ENCODE data around the gene GGA1.

Gene GGA1

GRCh38 chr22:37608477-37609239, at the start of gene GGA1:
Gene GGA1 (plus strand): TSS chr22:37608834. CDS start chr22:37608861, 27 bp downstream.
- peak; percentile 94 for DNase-seq
- Histone ChIP-seq H3K36me3 (no peaks in the 10 kb centered on the region; the same call in 1 of the 2 replicates), H3K4me3 (ENCODE audit: low read depth, low read length) (peak within 1 kb of the TSS; percentile 92), H3K27ac (peak within 1 kb of the TSS; percentile 95), H3K27me3 (ENCODE audit: insufficient read depth, low read depth, severe bottlenecking) (no peaks in the 10 kb centered on the region), H3K9me3 (ENCODE audit: severe bottlenecking) (no peaks in the 10 kb centered on the region)
- TF ChIP-seq, protein P1, sequence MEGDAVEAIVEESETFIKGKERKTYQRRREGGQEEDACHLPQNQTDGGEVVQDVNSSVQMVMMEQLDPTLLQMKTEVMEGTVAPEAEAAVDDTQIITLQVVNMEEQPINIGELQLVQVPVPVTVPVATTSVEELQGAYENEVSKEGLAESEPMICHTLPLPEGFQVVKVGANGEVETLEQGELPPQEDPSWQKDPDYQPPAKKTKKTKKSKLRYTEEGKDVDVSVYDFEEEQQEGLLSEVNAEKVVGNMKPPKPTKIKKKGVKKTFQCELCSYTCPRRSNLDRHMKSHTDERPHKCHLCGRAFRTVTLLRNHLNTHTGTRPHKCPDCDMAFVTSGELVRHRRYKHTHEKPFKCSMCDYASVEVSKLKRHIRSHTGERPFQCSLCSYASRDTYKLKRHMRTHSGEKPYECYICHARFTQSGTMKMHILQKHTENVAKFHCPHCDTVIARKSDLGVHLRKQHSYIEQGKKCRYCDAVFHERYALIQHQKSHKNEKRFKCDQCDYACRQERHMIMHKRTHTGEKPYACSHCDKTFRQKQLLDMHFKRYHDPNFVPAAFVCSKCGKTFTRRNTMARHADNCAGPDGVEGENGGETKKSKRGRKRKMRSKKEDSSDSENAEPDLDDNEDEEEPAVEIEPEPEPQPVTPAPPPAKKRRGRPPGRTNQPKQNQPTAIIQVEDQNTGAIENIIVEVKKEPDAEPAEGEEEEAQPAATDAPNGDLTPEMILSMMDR (IDR thresholded peaks at IDR 0.05; ENCODE audit: low read depth, low read length): no peak

DNA sequence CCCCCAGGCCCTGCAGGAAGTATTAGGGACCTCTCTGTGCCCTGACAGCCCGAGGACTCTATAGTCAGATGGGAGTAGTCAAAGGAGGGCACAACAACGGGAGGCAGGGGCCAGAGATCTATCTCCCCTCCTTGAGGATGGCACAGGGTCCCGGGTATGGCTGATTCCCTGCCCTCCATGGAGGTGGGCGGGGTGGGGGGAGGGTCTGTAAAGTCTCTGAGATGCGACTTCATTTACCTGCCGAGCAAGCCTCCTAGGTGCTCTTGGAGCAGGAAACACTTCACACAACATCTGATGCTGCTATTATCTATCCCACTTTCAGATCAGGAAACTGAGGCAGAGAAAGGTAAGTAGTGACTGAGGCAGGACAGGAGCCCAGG, 49.1 kb upstream of the GGA1 start:
- Histone ChIP-seq H3K27ac (no peak overlapping the region), H3K4me3 (ENCODE audit: low read depth, low read length) (no peak overlapping the region), H3K27me3 (ENCODE audit: insufficient read depth, low read depth, severe bottlenecking) (peaks cover 6% of the 10 kb centered on the region), H3K36me3 (no peaks in the 10 kb centered on the region), H3K9me3 (ENCODE audit: severe bottlenecking) (no peaks in the 10 kb centered on the region)
- TF ChIP-seq, protein P1 (IDR thresholded peaks at IDR 0.05; ENCODE audit: low read depth, low read length): no peak
- no peak for DNase-seq

DNA sequence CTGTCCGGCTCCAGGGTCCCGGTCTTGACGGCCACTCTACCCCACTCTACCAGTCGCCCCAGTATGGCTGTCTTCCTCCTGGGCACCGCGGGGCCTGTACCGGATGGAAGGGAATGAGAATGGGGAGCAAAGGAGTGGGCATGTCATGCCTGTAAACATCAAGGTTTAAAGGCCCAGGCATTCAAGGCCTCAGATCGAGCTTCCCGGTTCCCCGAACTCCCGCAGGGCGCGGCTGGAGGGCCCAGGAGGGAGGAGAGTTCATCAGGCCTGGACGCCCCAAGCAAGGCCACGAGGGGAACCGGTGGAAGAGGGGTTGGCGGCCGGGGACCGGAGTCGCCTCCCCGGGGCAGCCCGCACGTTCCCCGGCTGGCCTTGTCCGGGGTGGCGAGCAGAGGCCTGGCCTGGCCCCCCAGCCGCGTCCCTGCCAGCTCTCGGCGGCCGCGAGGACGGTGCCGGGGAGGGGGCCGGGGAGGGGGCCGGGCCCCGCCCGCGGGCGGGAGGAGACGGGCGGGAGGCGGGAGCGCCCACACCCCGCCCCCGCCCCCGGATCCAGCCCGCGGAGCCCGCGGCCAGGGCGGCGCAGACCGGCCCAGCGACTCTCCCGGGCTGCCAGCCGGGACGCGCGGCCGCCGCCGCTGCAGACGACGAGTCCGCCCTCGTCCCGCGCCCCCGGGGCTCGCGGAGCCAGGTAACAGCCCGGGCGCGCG, 48.6 kb upstream of the GGA1 start, which contains the start of gene CDC42EP1:
TSS of gene CDC42EP1 (plus strand) at position 580 of the 707 bp plus-strand sequence. CDS start 5,870 bp downstream, outside the sequence.
- peaks cover 6% of the 10 kb centered on the region for H3K27me3 ChIP-seq (ENCODE audit: insufficient read depth, low read depth, severe bottlenecking)
- H3K4me3 ChIP-seq (ENCODE audit: low read depth, low read length): peak within 1 kb of the TSS; percentile 53
- H3K9me3 ChIP-seq (ENCODE audit: severe bottlenecking): no peaks in the 10 kb centered on the region
- no peaks in the 10 kb centered on the region for H3K36me3 ChIP-seq
- TF ChIP-seq, protein P1 (IDR thresholded peaks at IDR 0.05; ENCODE audit: low read depth, low read length): no peak
- peak; percentile 39 for DNase-seq
- H3K27ac ChIP-seq: peak within 1 kb of the TSS; percentile 41

- no peaks in the 10 kb centered on the region for H3K9me3 ChIP-seq (ENCODE audit: severe bottlenecking)
- peaks cover 6% of the 10 kb centered on the region for H3K27me3 ChIP-seq (ENCODE audit: insufficient read depth, low read depth, severe bottlenecking)
- H3K27ac ChIP-seq: peak overlapping the region; percentile 41
- no peak for DNase-seq
- TF ChIP-seq, protein P1 (IDR thresholded peaks at IDR 0.05; ENCODE audit: low read depth, low read length): no peak
- no peaks in the 10 kb centered on the region for H3K36me3 ChIP-seq
- peak overlapping the region; percentile 53 for H3K4me3 ChIP-seq (ENCODE audit: low read depth, low read length)
These were observed 47.9 kb upstream of the GGA1 start for GRCh38 chr22:37560608-37561211.

GRCh38 chr22:37561212-37562048, 47.2 kb upstream of the GGA1 start:
- DNase-seq: peak; percentile 88
- Histone ChIP-seq H3K27ac (no peak overlapping the region; the same call in 1 of the 2 replicates), H3K4me3 (ENCODE audit: low read depth, low read length) (peak overlapping the region; percentile 53), H3K9me3 (ENCODE audit: severe bottlenecking) (no peaks in the 10 kb centered on the region), H3K36me3 (no peaks in the 10 kb centered on the region), H3K27me3 (ENCODE audit: insufficient read depth, low read depth, severe bottlenecking) (peaks cover 6% of the 10 kb centered on the region)
- TF ChIP-seq, protein P1 (IDR thresholded peaks at IDR 0.05; ENCODE audit: low read depth, low read length): peak; percentile 89

Measured in WERI-Rb-1 (cell line).